Heart right ventricle (tissue), 16 donors: ENCODE measurements around the gene DLL4. TPM values are rescaled to one million over a fixed set of nuclear protein-coding genes. Genes with fewer than 3 reads are reported as not detected.
A peak's percentile ranks its signal among the peaks of the same experiment; 100 is the strongest.

ENCODE experiments used
- ATAC-seq, 8 donors: fragments of 200-7000 bp; cut with Tn5 transposase; one replicate each; pipeline ENCODE4 v1.9.1; 2020; ENCODE audit warnings: mild to moderate bottlenecking in 8 of 8, moderate library complexity in 8 of 8, moderate number of reproducible peaks in 1 of 8
- DNase-seq, 2 donors: peaks; one replicate each; pipeline ENCODE4 v3.0.0-alpha.2; 2020
- H3K27ac ChIP-seq, 10 donors: fragments of 200-600 bp; sonication (generic) in 2 of 10; one replicate each; pipeline versions ENCODE4 v1.5.0 to v1.8.0; 2020 to 2022; ENCODE audit warnings: mild to moderate bottlenecking in 3 of 10
- H3K27me3 ChIP-seq, 7 donors: fragments of 200-600 bp; one replicate each; pipeline ENCODE4 v1.8.0; 2021 to 2022; ENCODE audit warnings: mild to moderate bottlenecking in 2 of 7
- H3K36me3 ChIP-seq, 9 donors: fragments of 200-600 bp; sonication (generic) in 1 of 9; one replicate each; pipeline versions ENCODE4 v1.5.0 to v1.8.0; 2020 to 2022; ENCODE audit warnings: mild to moderate bottlenecking in 2 of 9
- H3K4me1 ChIP-seq, 9 donors: fragments of 200-600 bp; sonication (generic) in 1 of 9; one replicate each; pipeline versions ENCODE4 v1.5.0 to v1.8.0; 2020 to 2022; ENCODE audit warnings: mild to moderate bottlenecking in 4 of 9
- H3K4me3 ChIP-seq, 10 donors: fragments of 200-600 bp; sonication (generic) in 2 of 10; one replicate each; pipeline versions ENCODE4 v1.5.0 to v1.8.0; 2020 to 2022; ENCODE audit warnings: mild to moderate bottlenecking in 7 of 10, moderate library complexity in 2 of 10
- H3K9me3 ChIP-seq, 11 donors: fragments of 200-600 bp in 10 of 11; sonication (generic) in 2 of 11; one replicate each; pipeline versions ENCODE4 v1.5.0 to v1.8.0; 2013 to 2022; ENCODE audit warnings: mild to moderate bottlenecking in 2 of 11, control low read depth in 1 of 11, moderate library complexity in 1 of 11
- WGBS, 2 donors: extraction: QIAGEN DNeasy Blood & Tissue Kit; methylation state at CpG; one replicate each; pipeline ENCODE4 v1.1.7; 2013; ENCODE audit warnings: inconsistent platforms in 1 of 2; 5-methylcytosine and 5-hydroxymethylcytosine counted together
- intact Hi-C, 10 donors: fragments of 100-400 bp; cut with DNase I; formaldehyde crosslinking; loops; one replicate each; pipeline versions ENCODE4 v1.11.1 to v1.14.2; 2022
- polyA plus RNA-seq, 2 donors: library from polyadenylated mRNA; stranded (reverse); fragments of 200-250 nt; gene quantifications; one replicate each; pipeline ENCODE4 v1.2.3, GENCODE V29; 2013
- total RNA-seq, 10 donors: library from RNA; stranded (reverse); fragmentation: NEBNext Ultra II Directional in 3 of 10; extraction: Animal tissue kit (Norgen Biotek cat#: 25700) in 3 of 10; gene quantifications; one replicate each; pipeline versions ENCODE4 v1.2.1 to v1.2.4, GENCODE V29; 2021 to 2023
- TF ChIP-seq, protein P1 (sequence below), 9 donors: fragments of 200-600 bp; sonication (generic) in 2 of 9; IDR thresholded peaks; one replicate each; pipeline versions ENCODE4 v1.5.0 to v1.8.0; 2021 to 2022; ENCODE audit warnings: antibody characterized with exemption in 9 of 9, mild to moderate bottlenecking in 5 of 9, moderate library complexity in 1 of 9
- donor health status: Arrhythmogenic right ventricular cardiomyopathy.
- donor health status: ischemic (EF 13 %, LVEDD 7.1; RV severe dilation, severe dysfunction).
- donor health status: healthy with polysubstance abuse.
- donor health status: DM: no; HTN: yes; CAD: no.
- donor health status: DM: no; HTN: no; CAD: no.
- donor health status: ischemic (EF 25% LVEDD 6.9; RV normal size, moderate dysfunction).
- donor health status: ischemic (EF 25% LVEDD 5.7; RV mildly dilated, moderate dysfunction).
- donor health status: healthy.
- donor health status: DM: yes; HTN: yes; CAD: no.
- donor health status: Ischemic cardiomyopathy.
- donor health status: ischemic (EF 35%, LVEDD 5.7; RV mildly dilated, moderate dysfunction).
- donor health status: nonischemic (EF 11% LVEDD 7.7; RV severe dilation, severe dysfunction).
- donor health status: DM: yes; HTN: yes; CAD: no.
- donor health status: PGD.
- donor health status: ischemic (EF 29% LVEDD 5.4; RV normal size, mild dysfunction).
- donor health status: nonischemic (EF 23%, LVEDD 6.1; RV moderate dilation, normal function).

The DLL4 gene
- total and polyA plus RNA-seq, 12 donors, result 6.5 to 24.8 (median 14.0) TPM

GRCh38 chr15:40918799-40919392 lies 10.2 kb upstream of the DLL4 start:
- TF ChIP-seq, protein P1, sequence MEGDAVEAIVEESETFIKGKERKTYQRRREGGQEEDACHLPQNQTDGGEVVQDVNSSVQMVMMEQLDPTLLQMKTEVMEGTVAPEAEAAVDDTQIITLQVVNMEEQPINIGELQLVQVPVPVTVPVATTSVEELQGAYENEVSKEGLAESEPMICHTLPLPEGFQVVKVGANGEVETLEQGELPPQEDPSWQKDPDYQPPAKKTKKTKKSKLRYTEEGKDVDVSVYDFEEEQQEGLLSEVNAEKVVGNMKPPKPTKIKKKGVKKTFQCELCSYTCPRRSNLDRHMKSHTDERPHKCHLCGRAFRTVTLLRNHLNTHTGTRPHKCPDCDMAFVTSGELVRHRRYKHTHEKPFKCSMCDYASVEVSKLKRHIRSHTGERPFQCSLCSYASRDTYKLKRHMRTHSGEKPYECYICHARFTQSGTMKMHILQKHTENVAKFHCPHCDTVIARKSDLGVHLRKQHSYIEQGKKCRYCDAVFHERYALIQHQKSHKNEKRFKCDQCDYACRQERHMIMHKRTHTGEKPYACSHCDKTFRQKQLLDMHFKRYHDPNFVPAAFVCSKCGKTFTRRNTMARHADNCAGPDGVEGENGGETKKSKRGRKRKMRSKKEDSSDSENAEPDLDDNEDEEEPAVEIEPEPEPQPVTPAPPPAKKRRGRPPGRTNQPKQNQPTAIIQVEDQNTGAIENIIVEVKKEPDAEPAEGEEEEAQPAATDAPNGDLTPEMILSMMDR (IDR thresholded peaks at IDR 0.05), result no peak
- Histone ChIP-seq H3K27ac (peak overlapping the region; percentile 44 to 90 (median 78)), H3K4me3 (peak overlapping the region in 7 of 10 donors; percentile 7 to 48 (median 40)), H3K4me1 (peaks cover 2 to 51% (median 12%) of the 10 kb centered on the region in 9 donors), H3K9me3 (no peaks in the 10 kb centered on the region), H3K36me3 (no peaks in the 10 kb centered on the region), H3K27me3 (no peaks in the 10 kb centered on the region)
- ATAC-seq (peak; percentile 40 to 81 (median 70)), DNase-seq (no peak)
- intact Hi-C loops, result no loop called here
- WGBS, 2 donors, result 52 to 56% methylated on average over 19 of the region's 19 CpGs

- intact Hi-C loops, result no loop called here
- Histone ChIP-seq H3K27me3 (peaks cover 0 to 31% (median 7%) of the 10 kb centered on the region in 7 donors), H3K4me3 (no peak overlapping the region), H3K36me3 (no peaks in the 10 kb centered on the region), H3K9me3 (no peaks in the 10 kb centered on the region), H3K27ac (peak overlapping the region in 2 of 10 donors; percentile 5 to 24), H3K4me1 (peaks cover 2 to 47% (median 28%) of the 10 kb centered on the region in 9 donors)
- TF ChIP-seq, protein P1 (IDR thresholded peaks at IDR 0.05), result no peak
- ATAC-seq (no peak), DNase-seq (no peak)
- 63 to 86% methylated on average over 5 of the region's 5 CpGs for WGBS, 2 donors
Observed at GRCh38 chr15:40921949-40922607, 7.1 kb upstream of the DLL4 start.

DNA sequence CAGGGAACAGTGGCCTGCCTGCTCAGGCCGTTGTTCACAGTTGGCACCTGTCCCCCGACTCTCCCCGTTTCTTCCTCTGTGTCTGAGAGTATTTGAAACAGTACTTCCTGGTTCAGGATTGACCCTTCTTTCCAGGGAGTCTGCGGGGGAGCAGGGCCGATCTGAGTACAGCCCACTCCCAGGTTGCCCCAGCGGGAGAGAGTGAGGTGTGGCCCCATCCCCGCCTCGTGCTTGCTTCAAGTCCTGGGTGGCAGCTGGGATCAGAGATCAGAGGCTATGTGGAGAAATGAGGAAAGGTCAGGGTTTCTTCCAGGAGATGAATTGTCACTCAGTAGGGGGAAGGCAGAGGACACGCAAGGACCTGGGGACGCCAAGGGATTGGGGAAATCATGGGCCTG lies 6.5 kb upstream of the DLL4 start:
- 62 to 65% methylated on average over 10 of the region's 10 CpGs for WGBS, 2 donors
- DNase-seq (no peak), ATAC-seq (no peak)
- Histone ChIP-seq H3K9me3 (no peaks in the 10 kb centered on the region), H3K4me1 (peaks cover 3 to 47% (median 29%) of the 10 kb centered on the region in 9 donors), H3K36me3 (no peaks in the 10 kb centered on the region), H3K27me3 (peaks cover 0 to 37% (median 10%) of the 10 kb centered on the region in 7 donors), H3K27ac (peak overlapping the region in 2 of 10 donors; percentile 5 to 24), H3K4me3 (no peak overlapping the region)
- TF ChIP-seq, protein P1 (IDR thresholded peaks at IDR 0.05), result no peak
- intact Hi-C loops, result no loop called here

- intact Hi-C loops, result no loop called here
- Histone ChIP-seq H3K4me3 (no peak overlapping the region), H3K9me3 (no peaks in the 10 kb centered on the region), H3K27me3 (peaks cover 3 to 46% (median 20%) of the 10 kb centered on the region in 7 donors), H3K36me3 (no peaks in the 10 kb centered on the region), H3K27ac (peak overlapping the region in 1 of 10 donors; percentile 9), H3K4me1 (peaks cover 12 to 49% (median 38%) of the 10 kb centered on the region in 9 donors)
- DNase-seq (no peak), ATAC-seq (no peak)
- WGBS, 2 donors, result 75 to 82% methylated on average over 9 of the region's 9 CpGs
- TF ChIP-seq, protein P1 (IDR thresholded peaks at IDR 0.05), result no peak
Observed at GRCh38 chr15:40923551-40923950, 5.6 kb upstream of the DLL4 start.
